ENCODE results near the gene RPS6KA6. TPM values are rescaled to one million over a fixed set of nuclear protein-coding genes. Genes with fewer than 3 reads are reported as not detected.
"Not testable (repeated sequence)": the region's sequence is repeated elsewhere in the genome, so short reads cannot be mapped to it uniquely, and the experiment has no call there.

Gene RPS6KA6
- total RNA-seq, 6 experiments from 2014 or later: 5.3 to 8.0 (median 5.9) TPM

DNA sequence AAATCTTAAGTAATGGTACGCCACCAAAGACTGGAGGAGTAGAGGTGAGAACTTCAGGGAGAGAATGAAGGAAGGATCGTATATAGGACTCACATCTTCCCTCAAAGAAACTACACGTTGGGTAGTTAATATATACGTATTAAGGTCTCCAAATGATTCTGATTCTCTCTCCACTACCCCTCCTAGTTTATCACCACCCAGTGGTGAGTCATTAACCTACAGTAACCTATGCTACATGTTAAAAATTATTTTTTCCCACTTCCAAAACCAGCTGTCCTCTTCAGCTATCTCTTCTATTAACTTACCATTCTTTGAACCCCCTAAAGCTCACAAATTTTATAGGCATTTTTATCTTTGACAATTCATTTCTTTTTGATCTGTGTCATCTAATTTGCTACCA lies 69.7 kb downstream of the RPS6KA6 start:
- Mint-ChIP-seq H3K4me1 (ENCODE audit: low read depth) (no peaks in the 10 kb centered on the region), H3K4me3 (no peak overlapping the region), H3K27ac (no peak overlapping the region), H3K27me3 (ENCODE audit: insufficient read depth) (no peaks in the 10 kb centered on the region), H3K36me3 (ENCODE audit: low read depth) (peaks cover 14% of the 10 kb centered on the region), H3K9me3 (no peaks in the 10 kb centered on the region)
- no peak for DNase-seq
- TF ChIP-seq CTCF (IDR thresholded peaks at IDR 0.05): no peak

GRCh38 chrX:84108584-84108983 lies 79.4 kb downstream of the RPS6KA6 start:
- DNase-seq: no peak
- Mint-ChIP-seq H3K36me3 (ENCODE audit: low read depth) (peaks cover 7% of the 10 kb centered on the region), H3K4me1 (ENCODE audit: low read depth) (peaks cover 6% of the 10 kb centered on the region; the same call in 1 of the 2 replicates), H3K4me3 (no peak overlapping the region), H3K27ac (no peak overlapping the region), H3K9me3 (no peaks in the 10 kb centered on the region), H3K27me3 (ENCODE audit: insufficient read depth) (no peaks in the 10 kb centered on the region)
- no peak for TF ChIP-seq CTCF (IDR thresholded peaks at IDR 0.05)

DNA sequence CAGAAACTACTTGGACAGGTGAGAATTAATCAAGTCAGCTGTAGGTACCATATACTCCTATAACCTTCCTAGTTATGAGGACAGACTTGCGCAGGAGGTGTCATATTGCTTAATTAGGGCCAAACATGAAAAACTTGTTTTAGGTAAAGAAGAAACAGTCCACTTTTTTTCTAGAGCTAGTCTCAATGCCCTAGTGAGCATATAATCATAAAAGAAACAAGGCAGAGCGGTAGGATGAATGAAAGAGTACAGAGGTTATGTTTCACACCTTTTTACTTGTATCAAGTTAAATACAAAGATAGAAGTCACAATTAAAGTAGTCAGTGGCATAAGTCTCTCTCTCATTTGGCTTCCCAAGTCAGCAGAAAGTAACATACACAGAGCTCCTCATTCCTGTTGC lies 88.9 kb downstream of the RPS6KA6 start:
- Mint-ChIP-seq H3K36me3 (ENCODE audit: low read depth) (no peaks in the 10 kb centered on the region), H3K27ac (no peak overlapping the region), H3K27me3 (ENCODE audit: insufficient read depth) (no peaks in the 10 kb centered on the region), H3K4me1 (ENCODE audit: low read depth) (no peaks in the 10 kb centered on the region), H3K9me3 (no peaks in the 10 kb centered on the region), H3K4me3 (no peak overlapping the region)
- no peak for TF ChIP-seq CTCF (IDR thresholded peaks at IDR 0.05)
- no peak for DNase-seq

DNA sequence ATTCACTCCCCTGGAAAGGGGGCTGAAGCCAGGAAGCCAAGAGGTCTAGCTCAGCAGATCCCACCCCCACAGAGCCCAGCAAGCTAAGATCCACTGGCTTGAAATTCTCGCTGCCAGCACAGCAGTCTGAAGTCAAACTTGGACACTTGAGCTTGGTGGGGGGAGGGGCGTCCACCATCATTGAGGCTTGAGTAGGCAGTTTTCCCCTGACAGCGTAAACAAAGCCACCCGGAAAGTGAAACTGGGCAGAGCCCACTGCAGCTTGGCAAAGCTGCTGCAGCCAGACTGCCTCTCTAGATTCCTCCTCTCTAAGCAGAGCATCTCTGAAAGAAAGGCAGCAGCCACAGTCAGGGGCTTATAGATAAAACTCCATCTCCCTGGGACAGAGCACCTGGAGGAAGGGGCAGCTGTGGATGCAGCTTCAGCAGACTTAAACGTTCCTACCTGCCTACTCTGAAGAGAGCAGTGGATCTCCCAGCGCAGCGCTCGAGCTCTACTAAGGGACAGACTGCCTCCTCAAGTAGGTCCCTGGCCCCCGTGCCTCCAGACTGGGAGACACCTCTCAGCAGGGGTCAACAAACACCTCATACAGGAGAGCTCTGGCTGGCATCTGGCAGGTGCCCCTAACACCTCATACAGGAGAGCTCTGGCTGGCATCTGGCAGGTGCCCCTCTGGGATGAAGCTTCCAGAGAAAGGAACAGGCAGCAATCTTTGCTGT lies 108.4 kb downstream of the RPS6KA6 start:
- not testable (repeated sequence) for H3K9me3 Mint-ChIP-seq; H3K27me3 Mint-ChIP-seq (ENCODE audit: insufficient read depth); H3K27ac Mint-ChIP-seq; H3K4me3 Mint-ChIP-seq; H3K36me3 Mint-ChIP-seq (ENCODE audit: low read depth); DNase-seq; H3K4me1 Mint-ChIP-seq (ENCODE audit: low read depth)

- Mint-ChIP-seq H3K27me3 (ENCODE audit: insufficient read depth) (peaks cover 3% of the 10 kb centered on the region; the same call in 1 of the 2 replicates), H3K9me3 (peaks cover 8% of the 10 kb centered on the region; the same call in 1 of the 2 replicates), H3K27ac (no peak overlapping the region), H3K4me3 (no peak overlapping the region), H3K36me3 (ENCODE audit: low read depth) (no peaks in the 10 kb centered on the region), H3K4me1 (ENCODE audit: low read depth) (no peaks in the 10 kb centered on the region)
- no peak for TF ChIP-seq CTCF (IDR thresholded peaks at IDR 0.05)
- no peak for DNase-seq
Measured at GRCh38 chrX:84078991-84079390, 109.0 kb downstream of the RPS6KA6 start.

- no peaks in the 10 kb centered on the region for H3K27me3 Mint-ChIP-seq (ENCODE audit: insufficient read depth)
- TF ChIP-seq CTCF (IDR thresholded peaks at IDR 0.05): no peak
- DNase-seq: no peak
- H3K36me3 Mint-ChIP-seq (ENCODE audit: low read depth): no peaks in the 10 kb centered on the region; the same call in 1 of the 2 replicates
- no peak overlapping the region for H3K4me3 Mint-ChIP-seq
- H3K4me1 Mint-ChIP-seq (ENCODE audit: low read depth): no peaks in the 10 kb centered on the region
- no peaks in the 10 kb centered on the region for H3K9me3 Mint-ChIP-seq
- no peak overlapping the region for H3K27ac Mint-ChIP-seq
Measured at GRCh38 chrX:84064814-84065213, 123.2 kb downstream of the RPS6KA6 start.
